OCI-LY7 (cell line): ENCODE data around the gene DAGLA.

Experiments
- EZH2phosphoT487 ChIP-seq: fragments of 200-600 bp; sonication (generic); IDR thresholded peaks from 2 replicates; pipeline ENCODE4 v1.6.1; 2018; ENCODE audit warnings: low read depth, borderline replicate concordance, mild to moderate bottlenecking, mixed run types, antibody characterized with exemption, low read length, moderate library complexity, mixed read lengths
- TF ChIP-seq, protein P1 (sequence below): fragments of 200-600 bp; sonication (generic); conservative IDR thresholded peaks from 2 replicates; pipeline ENCODE4 v1.5.1; 2014; ENCODE audit warnings: mild to moderate bottlenecking, antibody characterized with exemption, low read length, moderate library complexity, mixed read lengths

DNA sequence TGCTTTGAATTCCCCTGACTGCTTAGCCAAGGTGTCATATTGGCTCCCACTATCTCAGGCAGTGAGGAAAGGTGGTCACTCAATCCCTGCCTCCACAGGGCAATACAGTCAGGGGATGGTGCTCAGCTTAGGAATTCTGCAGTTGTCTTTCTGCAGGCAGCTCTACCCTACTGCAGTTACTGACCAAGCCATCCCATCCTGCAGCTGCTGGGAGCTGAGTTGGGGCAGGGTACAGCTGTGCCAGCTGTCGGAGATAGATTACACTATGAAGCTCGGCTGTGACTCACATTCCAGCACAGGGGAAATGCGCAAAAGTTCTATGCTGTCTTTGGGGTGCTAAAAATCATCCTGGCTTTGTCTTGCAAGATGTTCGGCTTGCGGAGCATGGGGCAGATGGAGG lies 4.4 kb upstream of the DAGLA start:
- TF ChIP-seq, protein P1, sequence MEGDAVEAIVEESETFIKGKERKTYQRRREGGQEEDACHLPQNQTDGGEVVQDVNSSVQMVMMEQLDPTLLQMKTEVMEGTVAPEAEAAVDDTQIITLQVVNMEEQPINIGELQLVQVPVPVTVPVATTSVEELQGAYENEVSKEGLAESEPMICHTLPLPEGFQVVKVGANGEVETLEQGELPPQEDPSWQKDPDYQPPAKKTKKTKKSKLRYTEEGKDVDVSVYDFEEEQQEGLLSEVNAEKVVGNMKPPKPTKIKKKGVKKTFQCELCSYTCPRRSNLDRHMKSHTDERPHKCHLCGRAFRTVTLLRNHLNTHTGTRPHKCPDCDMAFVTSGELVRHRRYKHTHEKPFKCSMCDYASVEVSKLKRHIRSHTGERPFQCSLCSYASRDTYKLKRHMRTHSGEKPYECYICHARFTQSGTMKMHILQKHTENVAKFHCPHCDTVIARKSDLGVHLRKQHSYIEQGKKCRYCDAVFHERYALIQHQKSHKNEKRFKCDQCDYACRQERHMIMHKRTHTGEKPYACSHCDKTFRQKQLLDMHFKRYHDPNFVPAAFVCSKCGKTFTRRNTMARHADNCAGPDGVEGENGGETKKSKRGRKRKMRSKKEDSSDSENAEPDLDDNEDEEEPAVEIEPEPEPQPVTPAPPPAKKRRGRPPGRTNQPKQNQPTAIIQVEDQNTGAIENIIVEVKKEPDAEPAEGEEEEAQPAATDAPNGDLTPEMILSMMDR = no peak
- no peak for TF ChIP-seq EZH2phosphoT487
